ENCODE measurements around the gene UCN2. TPM values are rescaled to one million over a fixed set of nuclear protein-coding genes. Genes with fewer than 3 reads are reported as not detected.
"Not testable (repeated sequence)": the region's sequence is repeated elsewhere in the genome, so short reads cannot be mapped to it uniquely, and the experiment has no call there.

UCN2 gene
- total and polyA plus RNA-seq, 2 experiments from 2014 or later, result 0.30 to 1.5 TPM

DNA sequence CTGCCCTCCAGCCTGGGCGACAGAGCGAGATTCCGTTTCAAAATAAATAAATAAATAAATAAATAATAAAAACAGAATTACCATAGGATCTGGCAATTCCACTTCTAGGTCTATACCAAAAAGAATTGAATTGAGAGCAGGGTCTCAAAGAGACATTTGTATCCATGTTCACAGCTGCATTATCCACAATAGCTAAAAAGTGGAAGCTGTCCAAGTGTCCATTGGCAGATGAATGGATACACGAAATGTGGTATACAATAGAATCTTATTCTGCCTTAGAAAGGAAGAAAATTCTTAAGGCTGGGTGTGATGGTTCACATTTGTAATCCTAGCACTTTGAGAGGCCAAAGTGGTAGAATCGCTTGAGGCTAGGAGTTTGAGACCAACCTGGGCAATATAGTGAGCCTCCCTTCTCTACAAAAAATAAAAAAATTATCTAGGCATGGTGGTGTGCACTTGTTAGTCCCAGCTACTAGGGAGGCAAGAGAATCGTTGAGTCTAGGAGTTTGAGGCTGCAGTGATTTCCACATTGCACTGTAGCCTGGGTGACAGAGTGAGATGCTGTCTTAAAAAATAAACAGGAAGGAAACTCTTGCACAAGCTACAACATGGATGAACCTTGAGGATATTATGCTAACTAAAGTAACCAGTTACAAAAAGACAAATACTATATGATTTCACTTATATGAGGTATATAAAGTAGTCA, 31.2 kb downstream of the UCN2 start:
- Histone ChIP-seq H3K9me3 (ENCODE audit: low read depth) (no peaks in the 10 kb centered on the region), H3K9me2 (replicated peaks; ENCODE audit: insufficient read depth) (no peaks in the 10 kb centered on the region), H3K27ac (no peak overlapping the region), H3K4me2 (no peak overlapping the region), H3K4me3 (no peak overlapping the region), H3K79me2 (no peaks in the 10 kb centered on the region), H4K20me1 (ENCODE audit: insufficient read depth, poor library complexity, severe bottlenecking) (no peaks in the 10 kb centered on the region), H3K4me1 (ENCODE audit: insufficient read depth) (no peaks in the 10 kb centered on the region), H3K36me3 (replicated peaks; ENCODE audit: insufficient read depth, low read depth) (no peaks in the 10 kb centered on the region), H3K27me3 (no peaks in the 10 kb centered on the region), H2AFZ (no peak overlapping the region)
- TF ChIP-seq EZH2phosphoT487 (IDR thresholded peaks at IDR 0.05; ENCODE audit: low read depth, severe bottlenecking, unreplicated experiment) (no peak), EZH2 (IDR thresholded peaks at IDR 0.05; ENCODE audit: borderline replicate concordance) (no peak)
- TF ChIP-seq, protein P1, sequence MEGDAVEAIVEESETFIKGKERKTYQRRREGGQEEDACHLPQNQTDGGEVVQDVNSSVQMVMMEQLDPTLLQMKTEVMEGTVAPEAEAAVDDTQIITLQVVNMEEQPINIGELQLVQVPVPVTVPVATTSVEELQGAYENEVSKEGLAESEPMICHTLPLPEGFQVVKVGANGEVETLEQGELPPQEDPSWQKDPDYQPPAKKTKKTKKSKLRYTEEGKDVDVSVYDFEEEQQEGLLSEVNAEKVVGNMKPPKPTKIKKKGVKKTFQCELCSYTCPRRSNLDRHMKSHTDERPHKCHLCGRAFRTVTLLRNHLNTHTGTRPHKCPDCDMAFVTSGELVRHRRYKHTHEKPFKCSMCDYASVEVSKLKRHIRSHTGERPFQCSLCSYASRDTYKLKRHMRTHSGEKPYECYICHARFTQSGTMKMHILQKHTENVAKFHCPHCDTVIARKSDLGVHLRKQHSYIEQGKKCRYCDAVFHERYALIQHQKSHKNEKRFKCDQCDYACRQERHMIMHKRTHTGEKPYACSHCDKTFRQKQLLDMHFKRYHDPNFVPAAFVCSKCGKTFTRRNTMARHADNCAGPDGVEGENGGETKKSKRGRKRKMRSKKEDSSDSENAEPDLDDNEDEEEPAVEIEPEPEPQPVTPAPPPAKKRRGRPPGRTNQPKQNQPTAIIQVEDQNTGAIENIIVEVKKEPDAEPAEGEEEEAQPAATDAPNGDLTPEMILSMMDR (IDR thresholded peaks at IDR 0.05; ENCODE audit: poor library complexity), result no peak
- no peak for DNase-seq (ENCODE audit: low spot score)
- 96% methylated on average over 6 of the region's 6 CpGs for WGBS (ENCODE audit: low lambda C conversion rate, missing lambda C conversion rate)

DNA sequence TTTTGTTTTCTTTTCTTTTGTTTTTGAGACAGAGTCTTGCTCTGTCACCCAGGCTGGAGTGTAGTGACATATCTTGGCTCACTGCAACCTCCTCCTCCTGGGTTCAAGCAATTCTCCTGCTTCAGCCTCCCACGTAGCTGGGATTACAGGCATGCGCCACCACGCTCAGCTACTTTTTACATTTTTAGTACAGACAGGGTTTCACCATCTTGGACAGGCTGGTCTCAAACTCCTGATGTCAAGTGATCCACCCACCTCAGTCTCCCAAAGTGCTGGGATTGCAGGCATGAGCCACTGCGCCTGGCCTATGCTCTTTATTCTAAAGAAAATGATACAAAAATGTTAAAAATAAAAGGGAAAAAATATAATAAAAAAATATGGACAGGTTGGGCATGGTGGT, 32.9 kb downstream of the UCN2 start:
- not testable (repeated sequence) for DNase-seq (ENCODE audit: low spot score); H3K9me2 ChIP-seq (replicated peaks; ENCODE audit: insufficient read depth); H3K27me3 ChIP-seq; H3K79me2 ChIP-seq; H3K27ac ChIP-seq; H3K4me1 ChIP-seq (ENCODE audit: insufficient read depth); H3K9me3 ChIP-seq (ENCODE audit: low read depth); H3K4me3 ChIP-seq; H2AFZ ChIP-seq; H3K36me3 ChIP-seq (replicated peaks; ENCODE audit: insufficient read depth, low read depth); H3K4me2 ChIP-seq; H4K20me1 ChIP-seq (ENCODE audit: insufficient read depth, poor library complexity, severe bottlenecking)
- 100% methylated on average over 4 of the region's 4 CpGs for WGBS (ENCODE audit: low lambda C conversion rate, missing lambda C conversion rate)

DNA sequence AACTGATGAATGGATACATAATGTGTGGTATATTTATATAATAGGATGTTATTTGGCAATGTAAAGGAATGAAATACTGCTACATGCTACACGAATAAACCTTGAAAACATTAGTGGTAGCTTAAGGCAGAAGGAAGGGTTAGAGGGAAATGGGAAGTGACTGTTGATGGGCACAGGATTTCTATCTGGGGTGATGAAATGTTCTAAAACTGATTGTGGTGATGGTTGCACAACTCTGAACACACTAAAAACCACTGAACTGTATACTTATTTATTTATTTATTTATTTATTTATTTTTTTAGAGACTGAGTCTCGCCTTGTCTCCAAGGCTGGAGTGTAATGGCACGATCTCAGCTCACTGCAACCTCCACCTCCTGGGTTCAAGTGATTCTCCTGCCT, 34.8 kb downstream of the UCN2 start:
- H2AFZ ChIP-seq, result no peak overlapping the region
- H3K36me3 ChIP-seq (replicated peaks; ENCODE audit: insufficient read depth, low read depth), result no peaks in the 10 kb centered on the region
- no peaks in the 10 kb centered on the region for H3K9me2 ChIP-seq (replicated peaks; ENCODE audit: insufficient read depth)

DNA sequence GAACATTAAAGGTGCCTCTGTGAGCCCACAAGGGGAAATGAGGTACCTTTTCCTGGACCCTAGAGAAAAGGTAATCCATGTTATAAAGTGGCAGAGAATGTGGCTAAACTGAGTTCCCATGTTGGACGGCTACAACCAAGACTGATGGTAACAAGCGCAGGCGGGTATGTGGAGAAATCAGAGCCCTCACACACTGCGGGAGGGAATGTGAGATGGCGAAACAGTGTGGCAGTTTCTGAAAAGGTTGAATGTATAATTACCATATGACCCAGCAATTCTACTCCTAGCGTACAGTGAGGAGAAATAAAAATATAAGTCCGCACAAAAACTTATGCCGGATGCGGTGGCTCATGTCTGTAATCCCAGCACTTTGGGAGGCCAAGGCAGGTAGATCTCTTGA, 35.5 kb downstream of the UCN2 start:
- WGBS (ENCODE audit: low lambda C conversion rate, missing lambda C conversion rate), result 97% methylated on average over 9 of the region's 9 CpGs
- H3K27ac ChIP-seq, result no peak overlapping the region
- TF ChIP-seq EZH2phosphoT487 (IDR thresholded peaks at IDR 0.05; ENCODE audit: low read depth, severe bottlenecking, unreplicated experiment), result no peak
- TF ChIP-seq EZH2 (IDR thresholded peaks at IDR 0.05; ENCODE audit: borderline replicate concordance), result no peak
- TF ChIP-seq, protein P1 (IDR thresholded peaks at IDR 0.05; ENCODE audit: poor library complexity), result no peak

More for the DNA sequence above, 34.8 kb downstream of the UCN2 start:
- Histone ChIP-seq H3K79me2 (no peaks in the 10 kb centered on the region), H3K27ac (no peak overlapping the region), H3K4me3 (no peak overlapping the region), H3K4me1 (ENCODE audit: insufficient read depth) (no peaks in the 10 kb centered on the region), H4K20me1 (ENCODE audit: insufficient read depth, poor library complexity, severe bottlenecking) (no peaks in the 10 kb centered on the region), H3K4me2 (no peak overlapping the region), H3K27me3 (no peaks in the 10 kb centered on the region), H3K9me3 (ENCODE audit: low read depth) (no peaks in the 10 kb centered on the region)
- TF ChIP-seq EZH2phosphoT487 (IDR thresholded peaks at IDR 0.05; ENCODE audit: low read depth, severe bottlenecking, unreplicated experiment) (no peak), EZH2 (IDR thresholded peaks at IDR 0.05; ENCODE audit: borderline replicate concordance) (no peak)
- TF ChIP-seq, protein P1 (IDR thresholded peaks at IDR 0.05; ENCODE audit: poor library complexity), result no peak
- no peak for DNase-seq (ENCODE audit: low spot score)
- 94% methylated on average over 3 of the region's 3 CpGs for WGBS (ENCODE audit: low lambda C conversion rate, missing lambda C conversion rate)

More for the DNA sequence above, 35.5 kb downstream of the UCN2 start:
- Histone ChIP-seq H3K9me3 (ENCODE audit: low read depth) (no peaks in the 10 kb centered on the region), H3K4me3 (no peak overlapping the region), H4K20me1 (ENCODE audit: insufficient read depth, poor library complexity, severe bottlenecking) (no peaks in the 10 kb centered on the region), H2AFZ (no peak overlapping the region), H3K9me2 (replicated peaks; ENCODE audit: insufficient read depth) (no peaks in the 10 kb centered on the region), H3K27me3 (no peaks in the 10 kb centered on the region), H3K36me3 (replicated peaks; ENCODE audit: insufficient read depth, low read depth) (no peaks in the 10 kb centered on the region), H3K4me2 (no peak overlapping the region), H3K4me1 (ENCODE audit: insufficient read depth) (no peaks in the 10 kb centered on the region), H3K79me2 (no peaks in the 10 kb centered on the region)
- no peak for DNase-seq (ENCODE audit: low spot score)

All from hepatocyte (in vitro differentiated cells).